ENCODE results near the gene SMARCD1. TPM values are rescaled to one million over a fixed set of nuclear protein-coding genes. Genes with fewer than 3 reads are reported as not detected.

SMARCD1 gene
- total RNA-seq, 1 experiment from 2014 or later, result 152 TPM

- intact Hi-C loops (cut with micrococcal nuclease; ENCODE audit: unreplicated experiment), result no loop called here
- Histone ChIP-seq H3K4me1 (ENCODE audit: insufficient read depth, low read length, poor library complexity, severe bottlenecking) (no peaks in the 10 kb centered on the region), H3K27ac (ENCODE audit: low read depth, low read length, poor library complexity, severe bottlenecking) (no peak overlapping the region), H3K4me3 (ENCODE audit: low read depth, low read length, poor library complexity, severe bottlenecking) (no peak overlapping the region), H3K27me3 (replicated peaks; ENCODE audit: insufficient read depth, low read depth, low read length, poor library complexity) (no peaks in the 10 kb centered on the region), H3K9me3 (ENCODE audit: low read depth, low read length, poor library complexity, severe bottlenecking) (no peaks in the 10 kb centered on the region), H3K36me3 (ENCODE audit: insufficient read depth, low read length, poor library complexity, severe bottlenecking) (no peaks in the 10 kb centered on the region)
- no peak for DNase-seq (ENCODE audit: low spot score)
- POLR2A ChIA-PET (ENCODE audit: low non-redundant PET), result no interaction called here
- BruUV-seq (replicated peaks), result no TSS peak
- TF ChIP-seq, protein P1, sequence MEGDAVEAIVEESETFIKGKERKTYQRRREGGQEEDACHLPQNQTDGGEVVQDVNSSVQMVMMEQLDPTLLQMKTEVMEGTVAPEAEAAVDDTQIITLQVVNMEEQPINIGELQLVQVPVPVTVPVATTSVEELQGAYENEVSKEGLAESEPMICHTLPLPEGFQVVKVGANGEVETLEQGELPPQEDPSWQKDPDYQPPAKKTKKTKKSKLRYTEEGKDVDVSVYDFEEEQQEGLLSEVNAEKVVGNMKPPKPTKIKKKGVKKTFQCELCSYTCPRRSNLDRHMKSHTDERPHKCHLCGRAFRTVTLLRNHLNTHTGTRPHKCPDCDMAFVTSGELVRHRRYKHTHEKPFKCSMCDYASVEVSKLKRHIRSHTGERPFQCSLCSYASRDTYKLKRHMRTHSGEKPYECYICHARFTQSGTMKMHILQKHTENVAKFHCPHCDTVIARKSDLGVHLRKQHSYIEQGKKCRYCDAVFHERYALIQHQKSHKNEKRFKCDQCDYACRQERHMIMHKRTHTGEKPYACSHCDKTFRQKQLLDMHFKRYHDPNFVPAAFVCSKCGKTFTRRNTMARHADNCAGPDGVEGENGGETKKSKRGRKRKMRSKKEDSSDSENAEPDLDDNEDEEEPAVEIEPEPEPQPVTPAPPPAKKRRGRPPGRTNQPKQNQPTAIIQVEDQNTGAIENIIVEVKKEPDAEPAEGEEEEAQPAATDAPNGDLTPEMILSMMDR (conservative IDR thresholded peaks at IDR 0.05; ENCODE audit: low read depth, low read length), result no peak
- TF ChIP-seq EZH2 (IDR thresholded peaks at IDR 0.05; ENCODE audit: borderline replicate concordance, low read depth, low read length, poor library complexity, severe bottlenecking), result no peak
- CTCF ChIA-PET, result interaction anchor here (1.1 kb wide), 1 partner anchor 27 kb away, joined by 4 read pairs; no protein-coding TSS in a partner anchor
Measured at GRCh38 chr12:50065726-50066310, 19.3 kb upstream of the SMARCD1 start.

DNA sequence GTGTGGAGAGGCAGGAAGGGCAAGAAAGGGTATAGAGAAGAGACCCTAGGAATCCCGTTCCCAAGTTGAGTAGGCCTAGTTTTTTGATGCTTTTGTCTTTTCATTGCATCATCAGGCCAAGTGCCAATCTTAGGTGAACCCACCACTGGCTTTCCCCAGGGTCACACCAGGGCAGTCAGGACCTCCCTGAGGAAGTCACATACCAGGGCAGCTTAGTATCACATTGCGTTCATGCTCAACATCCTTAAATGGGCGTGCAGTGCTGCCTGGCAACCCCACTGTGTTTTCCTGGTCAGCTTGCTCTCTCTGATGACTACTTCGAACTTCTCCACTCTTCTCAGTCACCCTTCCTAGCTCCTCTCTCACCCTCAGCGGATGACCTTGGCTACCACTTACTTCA lies 18.7 kb upstream of the SMARCD1 start:
- no TSS peak for BruUV-seq (replicated peaks)

DNA sequence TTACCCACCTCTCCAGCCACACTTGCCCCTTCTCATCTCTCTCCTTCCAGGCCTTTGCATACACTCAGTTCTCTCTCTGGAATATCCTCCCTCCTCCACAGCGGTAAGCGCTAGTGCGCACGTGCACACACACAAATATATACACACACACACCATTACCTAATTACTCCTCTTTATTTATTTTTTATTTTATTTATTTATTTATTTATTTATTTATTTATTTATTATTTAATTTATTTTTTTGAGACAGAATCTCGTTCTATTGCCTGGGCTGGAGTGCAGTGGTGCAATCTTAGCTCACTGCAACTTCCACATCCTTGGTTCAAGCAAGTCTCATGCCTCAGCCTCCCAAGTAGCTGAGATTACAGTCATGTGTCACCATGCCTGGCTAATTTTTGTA lies 16.1 kb upstream of the SMARCD1 start:
- TF ChIP-seq EZH2 (IDR thresholded peaks at IDR 0.05; ENCODE audit: borderline replicate concordance, low read depth, low read length, poor library complexity, severe bottlenecking), result no peak
- TF ChIP-seq, protein P1 (conservative IDR thresholded peaks at IDR 0.05; ENCODE audit: low read depth, low read length), result no peak
- no TSS peak for BruUV-seq (replicated peaks)
- POLR2A ChIA-PET (ENCODE audit: low non-redundant PET), result no interaction called here
- Histone ChIP-seq H3K36me3 (ENCODE audit: insufficient read depth, low read length, poor library complexity, severe bottlenecking) (no peaks in the 10 kb centered on the region), H3K27me3 (replicated peaks; ENCODE audit: insufficient read depth, low read depth, low read length, poor library complexity) (no peaks in the 10 kb centered on the region), H3K27ac (ENCODE audit: low read depth, low read length, poor library complexity, severe bottlenecking) (no peak overlapping the region), H3K4me3 (ENCODE audit: low read depth, low read length, poor library complexity, severe bottlenecking) (no peak overlapping the region), H3K9me3 (ENCODE audit: low read depth, low read length, poor library complexity, severe bottlenecking) (no peaks in the 10 kb centered on the region), H3K4me1 (ENCODE audit: insufficient read depth, low read length, poor library complexity, severe bottlenecking) (no peaks in the 10 kb centered on the region)
- CTCF ChIA-PET, result interaction anchor here (3.0 to 3.3 kb wide), 2 partner anchors 30 to 102 kb away, joined by 41 to 53 read pairs; no protein-coding TSS in a partner anchor
- intact Hi-C loops (cut with micrococcal nuclease; ENCODE audit: unreplicated experiment), result no loop called here
- DNase-seq (ENCODE audit: low spot score), result no peak

More for the DNA sequence above, 18.7 kb upstream of the SMARCD1 start:
- no peaks in the 10 kb centered on the region for H3K36me3 ChIP-seq (ENCODE audit: insufficient read depth, low read length, poor library complexity, severe bottlenecking)
- H3K4me1 ChIP-seq (ENCODE audit: insufficient read depth, low read length, poor library complexity, severe bottlenecking), result no peaks in the 10 kb centered on the region
- ChIA-PET CTCF (no interaction called here), POLR2A (ENCODE audit: low non-redundant PET) (no interaction called here)
- no peak overlapping the region for H3K27ac ChIP-seq (ENCODE audit: low read depth, low read length, poor library complexity, severe bottlenecking)
- no peaks in the 10 kb centered on the region for H3K27me3 ChIP-seq (replicated peaks; ENCODE audit: insufficient read depth, low read depth, low read length, poor library complexity)
- no peak for DNase-seq (ENCODE audit: low spot score)
- H3K4me3 ChIP-seq (ENCODE audit: low read depth, low read length, poor library complexity, severe bottlenecking), result no peak overlapping the region
- no peaks in the 10 kb centered on the region for H3K9me3 ChIP-seq (ENCODE audit: low read depth, low read length, poor library complexity, severe bottlenecking)
- intact Hi-C loops (cut with micrococcal nuclease; ENCODE audit: unreplicated experiment), result no loop called here
- TF ChIP-seq, protein P1 (conservative IDR thresholded peaks at IDR 0.05; ENCODE audit: low read depth, low read length), result no peak
- TF ChIP-seq EZH2 (IDR thresholded peaks at IDR 0.05; ENCODE audit: borderline replicate concordance, low read depth, low read length, poor library complexity, severe bottlenecking), result no peak

All from A673 (cell line).